ENCODE results near the gene PXDN.

PXDN gene

GRCh38 chr2:1601067-1601412 lies 143.3 kb downstream of the PXDN start:
- DNase-seq (ENCODE audit: low read depth in 2 of 2, low spot score in 1 of 2): no peak

DNA sequence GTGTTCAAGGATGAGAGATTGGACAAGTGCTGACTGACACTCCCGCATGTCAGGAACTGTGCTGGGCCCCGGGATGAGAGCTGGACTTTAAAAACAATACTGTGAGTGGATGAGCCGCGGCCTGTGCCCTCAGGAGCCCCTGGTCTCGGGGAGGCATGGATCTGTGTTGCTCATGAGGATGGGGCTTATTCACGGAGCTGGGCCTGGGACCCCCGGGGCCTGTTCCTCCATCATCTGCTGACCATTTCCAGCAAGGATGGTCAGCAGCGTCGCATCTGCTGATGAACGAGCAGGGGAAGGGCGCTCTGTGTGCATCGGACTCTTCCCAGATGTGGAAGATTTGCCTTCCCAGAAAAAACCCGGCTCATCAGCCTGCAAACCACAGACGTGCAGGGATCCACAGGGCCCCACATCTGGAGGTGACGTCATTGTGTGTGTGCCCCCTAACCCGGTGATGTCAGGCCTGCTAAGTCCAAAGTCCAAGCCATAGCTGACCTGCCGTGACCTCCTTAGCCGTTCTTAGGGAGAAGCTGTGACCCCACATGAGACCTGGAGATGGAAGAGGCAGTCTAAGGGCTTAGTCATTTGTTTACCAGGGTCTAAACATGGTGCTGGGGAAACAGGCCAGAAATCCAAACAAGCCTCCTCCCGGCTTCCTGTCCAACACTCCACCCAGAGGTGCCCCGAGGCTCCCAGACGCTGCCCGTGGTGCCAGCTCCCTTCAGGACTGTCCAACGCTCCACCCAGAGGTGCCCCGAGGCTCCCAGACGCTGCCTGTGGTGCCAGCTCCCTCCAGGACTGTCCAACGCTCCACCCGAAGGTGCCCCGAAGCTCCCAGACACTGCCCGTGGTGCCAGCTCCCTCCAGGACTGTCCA lies 143.9 kb downstream of the PXDN start:
- no peak for DNase-seq (ENCODE audit: low read depth in 2 of 2, low spot score in 1 of 2)

DNA sequence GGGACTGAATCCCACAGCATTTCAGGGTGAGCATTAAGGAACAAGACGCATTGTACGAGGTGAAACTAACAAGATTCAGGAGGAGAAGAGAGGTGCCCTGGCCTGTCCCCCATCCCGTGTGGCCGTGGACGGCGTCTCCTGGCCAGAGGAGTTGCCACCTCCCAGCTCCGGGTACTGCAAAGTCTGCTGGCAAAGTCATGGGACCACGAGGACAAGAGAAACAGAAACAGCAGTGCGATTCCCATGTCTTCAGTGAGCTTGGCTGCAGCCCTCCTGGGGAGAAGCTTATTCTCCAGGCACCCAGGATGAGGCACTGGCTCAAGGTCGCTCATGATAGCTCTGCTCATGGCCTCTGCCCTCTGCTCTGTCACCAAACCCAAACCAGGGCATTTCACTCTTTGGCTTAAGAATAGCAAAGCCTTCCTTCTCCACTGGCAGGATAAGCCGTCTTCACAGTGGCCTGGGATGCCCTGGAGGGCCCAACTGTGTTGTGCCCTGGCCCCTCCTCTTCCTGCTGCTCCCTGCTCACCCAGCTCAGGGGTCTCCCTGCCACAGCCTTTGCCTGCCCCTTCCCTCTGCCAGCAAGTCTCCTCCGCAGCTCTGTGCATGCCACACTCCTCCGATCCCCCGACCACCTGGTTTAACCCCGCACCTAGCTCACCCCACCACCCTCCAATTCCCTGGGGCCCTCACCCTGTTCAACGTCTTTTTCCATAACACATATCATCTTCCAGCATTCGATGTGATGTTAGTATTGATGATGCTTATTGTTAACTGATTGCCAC lies 144.8 kb downstream of the PXDN start:
- DNase-seq (ENCODE audit: low read depth in 2 of 2, low spot score in 1 of 2): no peak

GRCh38 chr2:1598800-1599199 lies 145.5 kb downstream of the PXDN start:
- no peak for DNase-seq (ENCODE audit: low read depth in 2 of 2, low spot score in 1 of 2)

DNA sequence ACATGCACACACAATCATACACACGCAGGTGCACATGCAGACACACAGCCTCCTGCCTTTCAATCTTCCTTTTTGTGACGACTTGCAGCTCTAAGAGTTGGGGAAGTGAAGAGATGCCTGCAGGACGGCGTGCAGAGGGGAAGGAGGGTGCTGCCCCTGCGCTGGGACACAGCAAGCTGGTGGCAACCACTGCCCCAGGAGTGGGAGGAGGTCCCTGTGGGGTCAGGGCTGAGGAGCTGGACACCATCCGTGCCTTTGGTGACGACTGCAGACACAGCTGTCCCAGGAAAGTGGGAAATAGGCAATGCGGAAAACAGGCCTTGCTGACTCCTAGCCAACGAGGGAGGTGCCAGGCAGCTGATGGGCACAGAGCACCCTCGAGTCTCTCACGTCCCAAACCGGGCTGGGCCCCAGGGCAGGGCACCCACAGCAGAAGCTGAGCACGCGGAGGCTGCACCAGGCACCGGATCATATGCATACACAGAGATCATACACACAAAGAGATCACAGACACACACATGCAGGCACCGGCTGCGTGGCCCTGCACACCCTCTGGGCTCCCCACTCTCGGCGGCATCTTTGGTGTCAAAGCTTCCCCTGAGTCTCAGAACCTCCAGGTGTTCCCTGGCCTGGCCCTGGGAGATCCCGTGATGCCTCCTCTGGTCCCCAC lies 146.1 kb downstream of the PXDN start:
- DNase-seq (ENCODE audit: low read depth in 2 of 2, low spot score in 1 of 2): no peak

GRCh38 chr2:1595274-1595673 lies 149.0 kb downstream of the PXDN start:
- no peak for DNase-seq (ENCODE audit: low read depth in 2 of 2, low spot score in 1 of 2)

GRCh38 chr2:1594373-1595171 lies 149.7 kb downstream of the PXDN start:
- DNase-seq (ENCODE audit: low read depth in 2 of 2, low spot score in 1 of 2): no peak

GRCh38 chr2:1594123-1594372 lies 150.3 kb downstream of the PXDN start:
- no peak for DNase-seq (ENCODE audit: low read depth in 2 of 2, low spot score in 1 of 2)

DNA sequence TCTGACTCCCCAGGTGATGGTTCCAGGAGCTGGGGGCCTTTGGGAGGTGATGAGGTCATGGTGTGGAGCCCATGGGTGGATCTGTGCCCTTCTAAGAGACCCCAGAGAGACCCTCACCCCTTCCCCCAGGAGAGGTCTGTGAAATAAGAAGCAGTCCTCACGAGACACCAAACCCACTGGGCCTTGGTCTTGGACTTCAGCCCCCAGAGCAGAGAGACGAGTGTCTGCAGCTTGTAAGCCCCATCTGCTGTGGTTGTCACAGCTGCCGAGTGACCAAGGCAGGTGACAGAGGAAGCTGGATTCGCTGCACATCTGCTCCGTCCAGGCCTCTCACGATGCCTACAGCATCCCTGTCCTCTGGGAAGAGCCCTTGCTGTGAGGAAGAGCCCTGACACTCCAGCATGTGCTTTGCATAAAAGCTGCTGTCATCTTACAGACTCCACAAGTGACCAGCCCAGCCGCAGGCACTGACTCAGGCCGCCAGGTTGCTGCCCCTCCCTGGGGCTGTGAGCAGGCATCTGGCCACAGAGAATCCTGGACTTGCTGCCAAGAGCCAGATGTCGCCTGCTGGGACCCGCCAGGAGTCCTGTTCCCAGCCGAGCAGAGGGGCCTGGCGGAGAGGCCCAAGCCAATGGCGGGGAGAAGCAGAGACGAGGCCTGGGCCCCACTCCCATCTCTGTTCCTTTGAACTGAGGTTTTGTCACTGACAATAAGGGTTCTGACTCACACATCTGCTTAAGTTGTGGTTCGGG lies 150.8 kb downstream of the PXDN start:
- no peak for DNase-seq (ENCODE audit: low read depth in 2 of 2, low spot score in 1 of 2)

- DNase-seq (ENCODE audit: low read depth in 2 of 2, low spot score in 1 of 2): no peak
Measured at GRCh38 chr2:1591978-1592907, 152.1 kb downstream of the PXDN start.

GRCh38 chr2:1591461-1591770 lies 152.9 kb downstream of the PXDN start:
- DNase-seq (ENCODE audit: low read depth in 2 of 2, low spot score in 1 of 2): no peak

DNA sequence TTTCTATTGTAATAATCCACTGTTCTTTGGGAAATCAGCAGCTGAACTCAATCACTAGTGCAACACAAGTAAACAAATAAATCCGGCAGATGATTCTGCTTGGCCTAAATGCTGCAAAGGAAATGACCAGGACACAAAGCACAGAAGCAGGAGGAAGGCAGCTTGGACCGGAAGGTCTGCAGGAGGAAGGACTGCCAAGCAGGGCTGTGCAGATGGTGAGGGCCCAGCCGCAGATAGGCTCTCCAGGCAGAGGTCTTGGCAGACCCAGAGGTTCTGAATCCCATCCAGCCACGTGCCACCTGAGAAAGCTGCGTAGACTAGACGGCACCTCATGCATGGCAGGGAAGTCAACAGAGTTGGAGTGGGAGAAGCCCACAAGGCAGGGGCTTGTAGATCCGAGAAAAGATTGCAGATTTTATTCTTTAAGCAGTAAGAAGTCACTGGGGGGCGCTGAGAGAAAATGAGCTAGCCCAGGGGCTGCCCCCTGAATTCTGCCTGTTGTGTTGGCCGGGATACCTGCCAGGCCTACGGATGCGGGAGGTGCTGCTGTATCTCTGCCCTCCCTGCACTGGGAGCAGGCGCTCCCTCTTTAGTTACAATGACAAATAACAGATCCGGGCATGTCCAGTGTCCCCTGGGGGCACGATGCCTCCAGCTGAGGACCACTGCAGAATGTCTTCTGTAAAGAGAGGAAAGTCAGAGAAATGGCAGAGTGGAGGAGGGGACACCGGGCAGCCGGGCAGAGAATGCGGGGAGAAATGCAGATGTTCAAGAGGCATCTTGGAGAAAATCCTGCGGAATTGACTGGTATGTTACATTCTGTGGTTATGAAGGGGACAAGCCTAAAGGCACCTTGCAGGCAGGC lies 153.5 kb downstream of the PXDN start:
- DNase-seq (ENCODE audit: low read depth in 2 of 2, low spot score in 1 of 2): no peak

GRCh38 chr2:1588978-1589621 lies 155.2 kb downstream of the PXDN start:
- no peak for DNase-seq (ENCODE audit: low read depth in 2 of 2, low spot score in 1 of 2)

GRCh38 chr2:1588051-1588977 lies 156.0 kb downstream of the PXDN start:
- no peak for DNase-seq (ENCODE audit: low read depth in 2 of 2, low spot score in 1 of 2)

GRCh38 chr2:1586923-1587840 lies 157.1 kb downstream of the PXDN start:
- no peak for DNase-seq (ENCODE audit: low read depth in 2 of 2, low spot score in 1 of 2)

DNA sequence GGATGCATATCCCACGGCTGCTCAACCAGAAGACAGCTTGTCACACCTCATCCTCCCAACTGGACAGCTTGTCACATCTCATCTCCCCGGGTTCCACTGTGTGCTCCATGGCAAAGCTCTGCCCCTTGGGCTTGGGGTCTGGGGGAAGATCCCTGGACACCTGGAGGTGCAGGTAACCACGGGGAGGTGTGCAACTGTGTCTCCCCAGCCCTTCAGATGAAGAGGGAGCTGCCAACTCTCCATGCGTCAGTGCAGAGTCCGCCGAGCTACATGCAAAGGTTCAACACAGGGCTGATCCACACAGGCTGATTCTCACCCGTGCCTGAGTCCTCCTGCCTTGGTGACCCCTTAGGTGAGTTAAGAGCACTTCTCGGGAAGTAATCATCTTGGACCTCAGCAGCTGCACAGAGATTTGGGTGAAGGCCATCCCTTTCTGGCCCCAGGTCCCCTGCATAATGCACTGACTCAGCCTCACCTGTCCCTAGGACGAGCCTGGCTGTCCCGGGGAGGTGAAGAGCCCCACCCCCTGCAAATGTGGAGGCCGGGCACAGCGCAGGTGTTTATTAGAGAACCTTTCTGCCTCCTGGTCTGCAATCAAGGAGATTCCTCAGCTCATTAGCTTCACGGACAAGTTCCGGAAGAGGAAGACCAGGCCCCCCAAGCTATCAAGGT lies 157.9 kb downstream of the PXDN start:
- DNase-seq (ENCODE audit: low read depth in 2 of 2, low spot score in 1 of 2): no peak
